Heart left ventricle (tissue), 13 donors: ENCODE data around the gene YOD1.

Experiments
- POLR2A ChIP-seq, 2 donors: fragments of 450-650 bp; IDR thresholded peaks; one replicate each; pipeline ENCODE4 v1.6.1; 2017; ENCODE audit warnings: antibody characterized with exemption in 2 of 2, mild to moderate bottlenecking in 2 of 2, moderate library complexity in 2 of 2
- TF ChIP-seq, protein P1 (sequence below), 12 donors: fragments of 200-600 bp; sonication (generic) in 4 of 12; IDR thresholded peaks; one replicate each; pipeline versions ENCODE4 v1.5.0 to v1.8.0; 2018 to 2022; ENCODE audit warnings: antibody characterized with exemption in 12 of 12, mild to moderate bottlenecking in 5 of 12
- donor health status: ischemic (EF 13 %, LVEDD 7.1; RV severe dilation, severe dysfunction).
- donor health status: DM: no; HTN: yes; CAD: no.
- donor health status: DM: no; HTN: no; CAD: no.
- donor health status: ischemic (EF 25% LVEDD 6.9; RV normal size, moderate dysfunction).
- donor health status: ischemic (EF 25% LVEDD 5.7; RV mildly dilated, moderate dysfunction).
- donor health status: ischemic (EF 35%, LVEDD 5.7; RV mildly dilated, moderate dysfunction).
- donor health status: nonischemic (EF 11% LVEDD 7.7; RV severe dilation, severe dysfunction).
- donor health status: DM: yes; HTN: yes; CAD: no.
- donor health status: PGD.
- donor health status: ischemic (EF 29% LVEDD 5.4; RV normal size, mild dysfunction).
- donor health status: nonischemic (EF 23%, LVEDD 6.1; RV moderate dilation, normal function).

DNA sequence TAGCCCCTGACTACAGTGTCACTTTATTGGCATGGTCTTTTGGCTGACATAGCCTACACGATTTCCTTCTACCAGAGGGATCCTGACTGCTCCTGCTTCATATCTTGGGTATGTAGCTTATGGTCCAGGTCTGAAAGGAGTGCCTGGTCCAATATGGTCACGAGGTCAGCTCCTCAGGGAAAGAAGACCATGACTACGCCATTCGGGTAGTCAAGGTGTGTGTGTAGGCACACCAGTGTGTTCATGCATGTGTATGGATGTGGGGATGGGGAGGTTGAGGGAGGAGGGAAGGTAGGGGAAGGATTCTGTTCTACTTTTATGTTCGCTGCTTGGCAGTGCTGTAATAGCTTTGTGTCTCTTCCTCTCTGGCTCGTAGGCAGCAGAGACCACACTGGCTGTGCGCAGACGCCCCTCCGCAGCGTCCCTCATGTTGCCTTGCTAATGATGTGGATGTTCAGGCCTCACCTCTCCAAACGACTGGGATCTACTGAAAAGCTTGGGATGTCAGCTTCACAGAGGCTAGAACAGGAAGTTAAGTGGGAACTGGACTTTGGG lies 27.6 kb upstream of the YOD1 start:
- TF ChIP-seq, protein P1, sequence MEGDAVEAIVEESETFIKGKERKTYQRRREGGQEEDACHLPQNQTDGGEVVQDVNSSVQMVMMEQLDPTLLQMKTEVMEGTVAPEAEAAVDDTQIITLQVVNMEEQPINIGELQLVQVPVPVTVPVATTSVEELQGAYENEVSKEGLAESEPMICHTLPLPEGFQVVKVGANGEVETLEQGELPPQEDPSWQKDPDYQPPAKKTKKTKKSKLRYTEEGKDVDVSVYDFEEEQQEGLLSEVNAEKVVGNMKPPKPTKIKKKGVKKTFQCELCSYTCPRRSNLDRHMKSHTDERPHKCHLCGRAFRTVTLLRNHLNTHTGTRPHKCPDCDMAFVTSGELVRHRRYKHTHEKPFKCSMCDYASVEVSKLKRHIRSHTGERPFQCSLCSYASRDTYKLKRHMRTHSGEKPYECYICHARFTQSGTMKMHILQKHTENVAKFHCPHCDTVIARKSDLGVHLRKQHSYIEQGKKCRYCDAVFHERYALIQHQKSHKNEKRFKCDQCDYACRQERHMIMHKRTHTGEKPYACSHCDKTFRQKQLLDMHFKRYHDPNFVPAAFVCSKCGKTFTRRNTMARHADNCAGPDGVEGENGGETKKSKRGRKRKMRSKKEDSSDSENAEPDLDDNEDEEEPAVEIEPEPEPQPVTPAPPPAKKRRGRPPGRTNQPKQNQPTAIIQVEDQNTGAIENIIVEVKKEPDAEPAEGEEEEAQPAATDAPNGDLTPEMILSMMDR (IDR thresholded peaks at IDR 0.05): no peak
- no peak for TF ChIP-seq POLR2A (IDR thresholded peaks at IDR 0.05)
